HCT116 (cell line): ENCODE measurements around the gene ANGPTL8. TPM values are rescaled to one million over a fixed set of nuclear protein-coding genes. Genes with fewer than 3 reads are reported as not detected.

Experiments
- ATAC-seq: fragments of 200-7000 bp; cut with Tn5 transposase; 2 replicates; pipeline ENCODE4 v1.9.1; 2020; ENCODE audit warnings: mild to moderate bottlenecking, moderate library complexity
- BruUV-seq: library from RNA; stranded (reverse); fragments of 400-500 nt; replicated peaks from 2 replicates; lab custom pipeline; 2021; lab: Mats Ljungman, UMichigan
- CTCF ChIA-PET: fragments of 300-600 bp; sonication (Branson Sonifier 250); formaldehyde crosslinking; loops from one replicate; lab custom pipeline; 2021; ENCODE audit warnings: antibody characterized with exemption; lab: Charles Lee
- POLR2A ChIA-PET: fragments of 300-600, 350-600 bp; sonication (Branson Sonifier 250); formaldehyde crosslinking; loops from one replicate; lab custom pipeline; 2021; ENCODE audit warnings: antibody characterized with exemption; lab: Charles Lee
- RAD21 ChIA-PET, 2 experiments: fragments of 300-600 bp; sonication (Branson Sonifier 250); formaldehyde crosslinking; loops; one replicate each; lab custom pipeline; 2023; ENCODE audit warnings: low total read pairs in 2 of 2; ENCODE audit not compliant: uncharacterized antibody in 2 of 2, unreplicated experiment in 2 of 2, low non-redundant PET in 1 of 2; lab: Charles Lee
- DNase-seq: peaks from one replicate; pipeline ENCODE4 v3.0.0-alpha.2; 2010; ENCODE audit warnings: low read depth, low spot score
- H2AFZ ChIP-seq: fragments of 200-600 bp; shearing (Covaris generic), sonication (generic); 2 replicates; pipeline ENCODE4 v1.6.1; 2017; ENCODE audit warnings: low read depth, mixed run types, mixed read lengths, antibody characterized with exemption, low read length; ENCODE audit not compliant: poor library complexity, severe bottlenecking
- H3K27ac ChIP-seq: 2 replicates; pipeline ENCODE4 v1.5.1; 2012; ENCODE audit warnings: low read depth, low read length
- H3K27me3 ChIP-seq: fragments of 200-600 bp; sonication (generic); 2 replicates; pipeline ENCODE4 v1.6.1; 2016; ENCODE audit warnings: mixed run types, low read length, mixed read lengths; ENCODE audit not compliant: insufficient read depth
- H3K36me3 ChIP-seq, 2 experiments: fragments of 200-500 bp in 1 of 2; fragments of 200-600 bp in 1 of 2; sonication (Bioruptor generic) in 1 of 2; sonication (generic) in 1 of 2; 2 replicates each; pipeline versions ENCODE4 v1.5.1 to v1.6.1; 2014 to 2016; ENCODE audit warnings: low read length in 2 of 2, inconsistent platforms in 1 of 2, mixed read lengths in 1 of 2, mixed run types in 1 of 2; ENCODE audit not compliant: insufficient read depth in 2 of 2, control insufficient read depth in 1 of 2
- H3K4me1 ChIP-seq, 2 experiments: fragments of 200-600 bp in 1 of 2; sonication (generic) in 1 of 2; 2 replicates each; pipeline versions ENCODE4 v1.5.1 to v1.6.1; 2012 to 2017; ENCODE audit warnings: low read length in 2 of 2, inconsistent platforms in 1 of 2, mild to moderate bottlenecking in 1 of 2, mixed read lengths in 1 of 2, mixed run types in 1 of 2, moderate library complexity in 1 of 2; ENCODE audit not compliant: insufficient read depth in 2 of 2, control insufficient read depth in 1 of 2
- H3K4me2 ChIP-seq: fragments of 200-600 bp; sonication (generic); 2 replicates; pipeline ENCODE4 v1.6.1; 2017; ENCODE audit warnings: mixed run types, low read length, mixed read lengths
- H3K4me3 ChIP-seq, 2 experiments: fragments of 200-600 bp in 1 of 2; sonication (generic) in 1 of 2; replicated peaks in 1 of 2; 2 replicates each; pipeline ENCODE4 v1.5.1; 2011 to 2016; ENCODE audit warnings: low read length in 2 of 2, control low read depth in 1 of 2, low read depth in 1 of 2, mild to moderate bottlenecking in 1 of 2, mixed read lengths in 1 of 2, mixed run types in 1 of 2
- H3K79me2 ChIP-seq: fragments of 200-600 bp; sonication (generic); 2 replicates; pipeline ENCODE4 v1.6.1; 2017; ENCODE audit warnings: mild to moderate bottlenecking, mixed run types, low read length, moderate library complexity, mixed read lengths; ENCODE audit not compliant: insufficient read depth
- H3K9ac ChIP-seq: fragments of 200-600 bp; sonication (generic); 2 replicates; pipeline ENCODE4 v1.6.1; 2016; ENCODE audit warnings: low read length, mixed read lengths
- H3K9me2 ChIP-seq: fragments of 200-600 bp; sonication (generic), shearing (Covaris generic); 2 replicates; pipeline ENCODE4 v1.6.1; 2017; ENCODE audit warnings: mixed run types, mild to moderate bottlenecking, moderate library complexity; ENCODE audit not compliant: insufficient read depth
- H3K9me3 ChIP-seq, 2 experiments: fragments of 200-500 bp in 1 of 2; fragments of 200-600 bp in 1 of 2; sonication (Bioruptor generic) in 1 of 2; sonication (generic) in 1 of 2; 2 replicates each; pipeline ENCODE4 v1.6.1; 2014 to 2017; ENCODE audit warnings: low read length in 2 of 2, mixed read lengths in 2 of 2, inconsistent platforms in 1 of 2, low read depth in 1 of 2, mild to moderate bottlenecking in 1 of 2, mixed run types in 1 of 2, moderate library complexity in 1 of 2; ENCODE audit not compliant: control insufficient read depth in 1 of 2, insufficient read depth in 1 of 2
- H4K20me1 ChIP-seq: fragments of 200-600 bp; sonication (generic), shearing (Covaris generic); 2 replicates; pipeline ENCODE4 v1.6.1; 2017; ENCODE audit warnings: mixed run types, mild to moderate bottlenecking, moderate library complexity; ENCODE audit not compliant: insufficient read depth
- CEBPB ChIP-seq: IDR thresholded peaks from 2 replicates; pipeline ENCODE4 v1.6.1; 2012; ENCODE audit warnings: low read depth
- EZH2phosphoT487 ChIP-seq: fragments of 200-600 bp; IDR thresholded peaks from 2 replicates; pipeline ENCODE4 v1.6.1; 2018; ENCODE audit warnings: antibody characterized with exemption, borderline replicate concordance
- POLR2AphosphoS5 ChIP-seq: IDR thresholded peaks from 2 replicates; pipeline ENCODE4 v1.6.1; 2011; ENCODE audit warnings: mild to moderate bottlenecking, low read depth, low read length, moderate library complexity
- YY1 ChIP-seq: IDR thresholded peaks from 2 replicates; pipeline ENCODE4 v1.6.1; 2011; ENCODE audit warnings: low read length, low read depth, moderate library complexity, mild to moderate bottlenecking; ENCODE audit not compliant: insufficient replicate concordance; ENCODE audit errors: extremely low read depth
- ZFX ChIP-seq: fragments of 450-650 bp; IDR thresholded peaks from 2 replicates; pipeline ENCODE4 v1.6.1; 2017
- intact Hi-C: fragments of 100-400 bp; cut with micrococcal nuclease; formaldehyde crosslinking; loops from 2 replicates; pipeline ENCODE4 v1.10.0; 2022
- total RNA-seq: library from RNA; stranded (reverse); gene quantifications from one replicate; pipeline ENCODE4 v1.2.1, GENCODE V29; 2021; ENCODE audit not compliant: unreplicated experiment
- TF ChIP-seq, protein P1 (sequence below): IDR thresholded peaks from 2 replicates; pipeline ENCODE4 v1.6.1; 2012
- TF ChIP-seq, protein P2 (sequence below): IDR thresholded peaks from 2 replicates; pipeline ENCODE4 v1.6.1; 2012; ENCODE audit warnings: low read depth
- TF ChIP-seq, protein P3 (sequence below): IDR thresholded peaks from 2 replicates; pipeline ENCODE4 v1.6.1; 2012
- TF ChIP-seq, protein P4 (sequence below): IDR thresholded peaks from 2 replicates; pipeline ENCODE4 v1.6.1; 2011; ENCODE audit warnings: mild to moderate bottlenecking, low read length, moderate library complexity; ENCODE audit not compliant: insufficient replicate concordance; ENCODE audit errors: extremely low read depth

The ANGPTL8 gene
- total RNA-seq, 1 experiment from 2014 or later = not detected

DNA sequence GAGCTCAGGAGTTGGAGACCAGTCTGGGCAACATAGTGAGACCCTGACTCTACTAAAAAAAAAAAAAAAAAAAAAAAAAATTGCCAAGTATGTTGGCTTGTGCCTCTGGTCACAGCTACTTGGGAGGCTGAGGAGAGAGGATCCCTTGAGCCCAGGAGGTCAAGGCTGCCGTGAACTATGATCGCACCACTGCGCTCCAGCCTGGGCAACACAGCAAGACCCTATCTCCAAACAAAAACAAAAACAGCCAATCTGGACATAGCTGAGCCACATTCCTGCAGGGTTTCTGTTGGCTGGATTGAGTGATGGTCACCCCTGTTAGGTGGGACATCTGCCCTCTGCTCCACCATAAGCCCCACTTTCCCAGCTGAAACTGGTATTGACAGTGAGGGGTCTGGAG, 13.6 kb upstream of the ANGPTL8 start:
- TF ChIP-seq, protein P1, sequence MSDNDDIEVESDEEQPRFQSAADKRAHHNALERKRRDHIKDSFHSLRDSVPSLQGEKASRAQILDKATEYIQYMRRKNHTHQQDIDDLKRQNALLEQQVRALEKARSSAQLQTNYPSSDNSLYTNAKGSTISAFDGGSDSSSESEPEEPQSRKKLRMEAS = no peak
- DNase-seq (no peak), ATAC-seq (no peak)
- RAD21 ChIA-PET = no interaction called here
- H3K27ac ChIP-seq = no peak overlapping the region
- H4K20me1 ChIP-seq = no peaks in the 10 kb centered on the region
- no peak overlapping the region for H3K4me3 ChIP-seq
- H3K36me3 ChIP-seq = peaks cover 6 to 14% of the 10 kb centered on the region in 2 experiments; a peak in 3 of 4 replicates
- H3K9ac ChIP-seq = no peak overlapping the region
- H3K9me2 ChIP-seq = no peaks in the 10 kb centered on the region
- no peaks in the 10 kb centered on the region for H3K79me2 ChIP-seq
- CTCF ChIA-PET = no interaction called here
- H3K4me1 ChIP-seq = peaks cover 4 to 8% of the 10 kb centered on the region in 2 experiments; a peak in 3 of 4 replicates
- H3K9me3 ChIP-seq = peaks cover 6 to 11% of the 10 kb centered on the region in 2 experiments; a peak in 2 of 4 replicates
- H2AFZ ChIP-seq = no peak overlapping the region
- H3K27me3 ChIP-seq = no peaks in the 10 kb centered on the region
- no TSS peak for BruUV-seq
- intact Hi-C loops = no loop called here
- POLR2A ChIA-PET = no interaction called here
- no peak overlapping the region for H3K4me2 ChIP-seq

DNA sequence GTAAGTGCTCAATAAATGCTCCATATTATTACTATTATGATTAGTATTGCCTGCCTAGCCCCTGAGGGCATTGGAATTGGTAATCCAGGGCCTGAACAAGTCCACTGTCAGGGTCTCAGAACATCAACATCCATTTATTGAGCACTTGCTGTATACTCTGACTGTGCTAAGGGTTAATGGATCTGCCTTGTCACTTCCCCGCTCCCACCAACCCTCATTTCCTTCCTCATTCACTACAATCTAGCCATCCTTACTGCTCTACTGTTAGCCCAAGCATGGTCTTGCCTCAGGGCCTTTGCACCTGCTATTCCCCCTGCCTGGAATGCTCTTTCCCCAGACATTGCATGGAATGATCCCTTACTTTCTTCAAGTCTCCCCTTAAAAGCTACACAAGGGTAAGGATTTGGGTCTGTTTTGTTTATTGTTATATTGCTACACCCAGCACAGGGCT, 12.7 kb upstream of the ANGPTL8 start:
- Histone ChIP-seq H3K27ac (no peak overlapping the region), H3K9me2 (no peaks in the 10 kb centered on the region), H3K4me3 (no peak overlapping the region), H3K4me1 (peaks cover 4 to 8% of the 10 kb centered on the region in 2 experiments; a peak in 3 of 4 replicates), H3K4me2 (no peak overlapping the region), H3K9ac (no peak overlapping the region), H3K9me3 (peaks cover 3% of the 10 kb centered on the region in 2 experiments; a peak in 2 of 4 replicates), H3K36me3 (peaks cover under 1 to 9% of the 10 kb centered on the region in 2 experiments; a peak in 3 of 4 replicates), H3K79me2 (no peaks in the 10 kb centered on the region), H3K27me3 (no peaks in the 10 kb centered on the region), H2AFZ (no peak overlapping the region), H4K20me1 (no peaks in the 10 kb centered on the region)
- ChIA-PET POLR2A (no interaction called here), RAD21 (no interaction called here), CTCF (no interaction called here)
- TF ChIP-seq, protein P1 = no peak
- TF ChIP-seq ZFX (no peak), YY1 (no peak), POLR2AphosphoS5 (no peak), CEBPB (no peak), EZH2phosphoT487 (no peak)
- TF ChIP-seq, protein P2, sequence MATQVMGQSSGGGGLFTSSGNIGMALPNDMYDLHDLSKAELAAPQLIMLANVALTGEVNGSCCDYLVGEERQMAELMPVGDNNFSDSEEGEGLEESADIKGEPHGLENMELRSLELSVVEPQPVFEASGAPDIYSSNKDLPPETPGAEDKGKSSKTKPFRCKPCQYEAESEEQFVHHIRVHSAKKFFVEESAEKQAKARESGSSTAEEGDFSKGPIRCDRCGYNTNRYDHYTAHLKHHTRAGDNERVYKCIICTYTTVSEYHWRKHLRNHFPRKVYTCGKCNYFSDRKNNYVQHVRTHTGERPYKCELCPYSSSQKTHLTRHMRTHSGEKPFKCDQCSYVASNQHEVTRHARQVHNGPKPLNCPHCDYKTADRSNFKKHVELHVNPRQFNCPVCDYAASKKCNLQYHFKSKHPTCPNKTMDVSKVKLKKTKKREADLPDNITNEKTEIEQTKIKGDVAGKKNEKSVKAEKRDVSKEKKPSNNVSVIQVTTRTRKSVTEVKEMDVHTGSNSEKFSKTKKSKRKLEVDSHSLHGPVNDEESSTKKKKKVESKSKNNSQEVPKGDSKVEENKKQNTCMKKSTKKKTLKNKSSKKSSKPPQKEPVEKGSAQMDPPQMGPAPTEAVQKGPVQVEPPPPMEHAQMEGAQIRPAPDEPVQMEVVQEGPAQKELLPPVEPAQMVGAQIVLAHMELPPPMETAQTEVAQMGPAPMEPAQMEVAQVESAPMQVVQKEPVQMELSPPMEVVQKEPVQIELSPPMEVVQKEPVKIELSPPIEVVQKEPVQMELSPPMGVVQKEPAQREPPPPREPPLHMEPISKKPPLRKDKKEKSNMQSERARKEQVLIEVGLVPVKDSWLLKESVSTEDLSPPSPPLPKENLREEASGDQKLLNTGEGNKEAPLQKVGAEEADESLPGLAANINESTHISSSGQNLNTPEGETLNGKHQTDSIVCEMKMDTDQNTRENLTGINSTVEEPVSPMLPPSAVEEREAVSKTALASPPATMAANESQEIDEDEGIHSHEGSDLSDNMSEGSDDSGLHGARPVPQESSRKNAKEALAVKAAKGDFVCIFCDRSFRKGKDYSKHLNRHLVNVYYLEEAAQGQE = no peak
- TF ChIP-seq, protein P3, sequence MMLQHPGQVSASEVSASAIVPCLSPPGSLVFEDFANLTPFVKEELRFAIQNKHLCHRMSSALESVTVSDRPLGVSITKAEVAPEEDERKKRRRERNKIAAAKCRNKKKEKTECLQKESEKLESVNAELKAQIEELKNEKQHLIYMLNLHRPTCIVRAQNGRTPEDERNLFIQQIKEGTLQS = no peak
- TF ChIP-seq, protein P4, sequence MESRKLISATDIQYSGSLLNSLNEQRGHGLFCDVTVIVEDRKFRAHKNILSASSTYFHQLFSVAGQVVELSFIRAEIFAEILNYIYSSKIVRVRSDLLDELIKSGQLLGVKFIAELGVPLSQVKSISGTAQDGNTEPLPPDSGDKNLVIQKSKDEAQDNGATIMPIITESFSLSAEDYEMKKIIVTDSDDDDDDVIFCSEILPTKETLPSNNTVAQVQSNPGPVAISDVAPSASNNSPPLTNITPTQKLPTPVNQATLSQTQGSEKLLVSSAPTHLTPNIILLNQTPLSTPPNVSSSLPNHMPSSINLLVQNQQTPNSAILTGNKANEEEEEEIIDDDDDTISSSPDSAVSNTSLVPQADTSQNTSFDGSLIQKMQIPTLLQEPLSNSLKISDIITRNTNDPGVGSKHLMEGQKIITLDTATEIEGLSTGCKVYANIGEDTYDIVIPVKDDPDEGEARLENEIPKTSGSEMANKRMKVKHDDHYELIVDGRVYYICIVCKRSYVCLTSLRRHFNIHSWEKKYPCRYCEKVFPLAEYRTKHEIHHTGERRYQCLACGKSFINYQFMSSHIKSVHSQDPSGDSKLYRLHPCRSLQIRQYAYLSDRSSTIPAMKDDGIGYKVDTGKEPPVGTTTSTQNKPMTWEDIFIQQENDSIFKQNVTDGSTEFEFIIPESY = no peak
- intact Hi-C loops = no loop called here
- BruUV-seq = no TSS peak
- DNase-seq (no peak), ATAC-seq (peak; percentile 12; the same call in 1 of the 2 replicates)
